B cell (primary cell): ENCODE measurements around the gene BHLHA15. TPM values are rescaled to one million over a fixed set of nuclear protein-coding genes. Genes with fewer than 3 reads are reported as not detected.

Experiments
- ATAC-seq: fragments of 200-7000 bp; cut with Tn5 transposase; one replicate; pipeline ENCODE4 v1.10.0; 2021; ENCODE audit warnings: low read depth, mild to moderate bottlenecking, moderate number of reproducible peaks, moderate library complexity
- CTCF ChIA-PET: fragments of 350-600 bp; sonication (Branson Sonifier 250); formaldehyde crosslinking; loops from one replicate; lab custom pipeline; 2021; ENCODE audit warnings: antibody characterized with exemption, inconsistent platforms; lab: Charles Lee
- POLR2A ChIA-PET: fragments of 350-600 bp; sonication (Branson Sonifier 250); formaldehyde crosslinking; loops from one replicate; lab custom pipeline; 2021; ENCODE audit warnings: antibody characterized with exemption; lab: Charles Lee
- DNase-seq: peaks from one replicate; pipeline ENCODE4 v3.0.0; 2013
- H2AFZ ChIP-seq: 2 replicates; pipeline ENCODE4 v1.6.1; 2012; ENCODE audit warnings: mild to moderate bottlenecking, low read depth, low read length; ENCODE audit not compliant: insufficient read depth, poor library complexity, severe bottlenecking
- H3K27ac ChIP-seq, 2 donors: 1 replicate in 1 of 2; 2 replicates in 1 of 2; pipeline ENCODE4 v1.5.1; 2012 to 2013; ENCODE audit warnings: low read length in 2 of 2, mild to moderate bottlenecking in 2 of 2, moderate library complexity in 1 of 2
- H3K27me3 ChIP-seq, 4 experiments: fragments of 200-600 bp in 1 of 4; sonication (generic) in 1 of 4; replicated peaks in 1 of 4; 1 replicate in 2 of 4; 2 replicates in 2 of 4; pipeline versions ENCODE4 v1.6.1 to v1.7.0; 2013 to 2016; ENCODE audit warnings: low read length in 3 of 4, mild to moderate bottlenecking in 2 of 4, mixed read lengths in 1 of 4, moderate library complexity in 1 of 4; ENCODE audit not compliant: insufficient read depth in 4 of 4, control insufficient read depth in 3 of 4; ENCODE audit errors: control extremely low read depth in 1 of 4
- H3K36me3 ChIP-seq, 2 experiments: replicated peaks in 1 of 2; 1 replicate in 1 of 2; 2 replicates in 1 of 2; pipeline versions ENCODE4 v1.6.1 to v1.7.1; 2013; ENCODE audit warnings: low read length in 1 of 2; ENCODE audit not compliant: insufficient read depth in 2 of 2, control insufficient read depth in 1 of 2; ENCODE audit errors: control extremely low read depth in 1 of 2, extremely low read depth in 1 of 2
- H3K4me1 ChIP-seq, 2 donors: fragments of 200-600 bp in 1 of 2; sonication (generic) in 1 of 2; 1 replicate in 1 of 2; 2 replicates in 1 of 2; pipeline versions ENCODE4 v1.5.1 to v1.6.1; 2013 to 2017; ENCODE audit warnings: low read length in 2 of 2; ENCODE audit not compliant: control insufficient read depth in 2 of 2, insufficient read depth in 2 of 2
- H3K4me2 ChIP-seq: replicated peaks from 2 replicates; pipeline ENCODE3; 2012; ENCODE audit warnings: mild to moderate bottlenecking, low read depth, low read length; ENCODE audit not compliant: poor library complexity, severe bottlenecking
- H3K4me3 ChIP-seq, 5 experiments: fragments of 200-600 bp in 1 of 5; sonication (generic) in 1 of 5; 1 replicate in 3 of 5; 2 replicates in 2 of 5; pipeline versions ENCODE4 v1.5.1 to v1.7.0; 2011 to 2016; ENCODE audit warnings: low read length in 4 of 5, mild to moderate bottlenecking in 4 of 5, low read depth in 2 of 5, control low read depth in 1 of 5, moderate library complexity in 1 of 5; ENCODE audit not compliant: insufficient read depth in 1 of 5; ENCODE audit errors: control extremely low read depth in 1 of 5, extremely low read depth in 1 of 5
- H3K79me2 ChIP-seq: fragments of 200-600 bp; sonication (generic); one replicate; pipeline ENCODE4 v1.6.0; 2016; ENCODE audit warnings: low read length; ENCODE audit not compliant: control insufficient read depth, insufficient read depth
- H3K9ac ChIP-seq: fragments of 200-600 bp; sonication (generic); 2 replicates; pipeline ENCODE4 v1.6.1; 2017; ENCODE audit warnings: mild to moderate bottlenecking, low read length, moderate library complexity
- H3K9me3 ChIP-seq, 3 donors: one replicate each; pipeline versions ENCODE4 v1.6.1 to v1.7.1; 2013; ENCODE audit warnings: low read length in 2 of 3; ENCODE audit not compliant: control insufficient read depth in 2 of 3, insufficient read depth in 1 of 3; ENCODE audit errors: control extremely low read depth in 1 of 3
- H4K20me1 ChIP-seq: 2 replicates; pipeline ENCODE4 v1.6.0; 2012; ENCODE audit warnings: mild to moderate bottlenecking, low read length; ENCODE audit not compliant: insufficient read depth, control insufficient read depth, poor library complexity, severe bottlenecking
- H3K27ac Mint-ChIP-seq: one replicate; pipeline ENCODE4 v1.8.0; 2021; ENCODE audit warnings: mixed read lengths
- H3K27me3 Mint-ChIP-seq: one replicate; pipeline ENCODE4 v1.8.0; 2021; ENCODE audit warnings: mixed read lengths
- H3K4me1 Mint-ChIP-seq: one replicate; pipeline ENCODE4 v1.8.0; 2021; ENCODE audit warnings: mixed read lengths
- H3K4me3 Mint-ChIP-seq: one replicate; pipeline ENCODE4 v1.8.0; 2021; ENCODE audit warnings: mixed read lengths
- H3K9me3 Mint-ChIP-seq: one replicate; pipeline ENCODE4 v1.8.0; 2022; ENCODE audit warnings: mixed read lengths; ENCODE audit not compliant: insufficient read depth
- EZH2 ChIP-seq: IDR thresholded peaks from 2 replicates; pipeline ENCODE4 v1.6.1; 2012; ENCODE audit warnings: borderline replicate concordance, low read depth, mild to moderate bottlenecking, moderate library complexity, low read length; ENCODE audit not compliant: insufficient read depth, poor library complexity, severe bottlenecking
- WGBS: methylation state at CpG from one replicate; pipeline ENCODE4 v1.1.5; 2013; ENCODE audit warnings: missing lambda C conversion rate; ENCODE audit not compliant: insufficient coverage; 5-methylcytosine and 5-hydroxymethylcytosine counted together
- intact Hi-C: fragments of 100-400 bp; cut with micrococcal nuclease; formaldehyde crosslinking; loops from one replicate; pipeline ENCODE4 v1.10.0; 2022
- polyA plus RNA-seq: library from polyadenylated mRNA; depleted of rRNA; stranded (reverse); fragments of >200 nt; gene quantifications from 2 replicates; pipeline ENCODE4 v1.2.3, GENCODE V29; 2012
- total RNA-seq, 2 donors: library from RNA; stranded (reverse); fragments of 120-200 nt in 1 of 2; gene quantifications; 1 replicate in 1 of 2; 2 replicates in 1 of 2; pipeline versions ENCODE4 v1.2.3 to v1.2.4, GENCODE V29; 2013 to 2022
- TF ChIP-seq, protein P1 (sequence below): fragments of 200-600 bp; IDR thresholded peaks from one replicate; pipeline ENCODE4 v1.8.0; 2022; ENCODE audit warnings: antibody characterized with exemption, mild to moderate bottlenecking

BHLHA15 gene
- total and polyA plus RNA-seq, 2 donors (not counting 1 experiment from before 2014, with no cell fraction given) = 0.74 to 2.2 TPM

DNA sequence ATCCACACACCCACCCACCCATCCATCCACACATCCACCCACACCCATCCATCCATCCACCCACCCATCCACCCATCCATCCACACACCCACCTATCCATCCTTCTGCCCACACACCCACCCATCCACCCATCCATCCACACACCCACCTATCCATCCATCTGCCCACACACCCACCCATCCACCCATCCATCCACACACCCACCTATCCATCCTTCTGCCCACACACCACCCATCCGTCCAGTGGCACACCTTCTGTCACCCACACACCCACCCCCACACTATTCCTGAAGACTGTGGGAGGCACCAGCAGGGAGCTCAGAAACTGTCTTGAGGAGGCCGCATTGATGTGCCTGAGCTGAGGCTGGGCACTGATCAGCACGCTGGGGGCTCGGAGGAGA lies 31.7 kb downstream of the BHLHA15 start:
- Mint-ChIP-seq H3K4me3 (no peak overlapping the region), H3K27me3 (no peaks in the 10 kb centered on the region), H3K27ac (no peak overlapping the region), H3K4me1 (no peaks in the 10 kb centered on the region), H3K9me3 (no peaks in the 10 kb centered on the region)
- Histone ChIP-seq H3K4me1 (no peaks in the 10 kb centered on the region), H3K9me3 (no peaks in the 10 kb centered on the region), H3K27ac (no peak overlapping the region), H3K79me2 (peaks cover 33% of the 10 kb centered on the region), H2AFZ (no peak overlapping the region), H3K27me3 (no peaks in the 10 kb centered on the region), H3K4me3 (no peak overlapping the region), H3K36me3 (peaks cover 0 to 59% of the 10 kb centered on the region in 2 experiments), H3K4me2 (no peak overlapping the region), H4K20me1 (peaks cover 53% of the 10 kb centered on the region), H3K9ac (no peak overlapping the region)
- ChIA-PET POLR2A (no interaction called here), CTCF (no interaction called here)
- intact Hi-C loops = no loop called here
- DNase-seq = no peak
- TF ChIP-seq EZH2 = no peak
- TF ChIP-seq, protein P1, sequence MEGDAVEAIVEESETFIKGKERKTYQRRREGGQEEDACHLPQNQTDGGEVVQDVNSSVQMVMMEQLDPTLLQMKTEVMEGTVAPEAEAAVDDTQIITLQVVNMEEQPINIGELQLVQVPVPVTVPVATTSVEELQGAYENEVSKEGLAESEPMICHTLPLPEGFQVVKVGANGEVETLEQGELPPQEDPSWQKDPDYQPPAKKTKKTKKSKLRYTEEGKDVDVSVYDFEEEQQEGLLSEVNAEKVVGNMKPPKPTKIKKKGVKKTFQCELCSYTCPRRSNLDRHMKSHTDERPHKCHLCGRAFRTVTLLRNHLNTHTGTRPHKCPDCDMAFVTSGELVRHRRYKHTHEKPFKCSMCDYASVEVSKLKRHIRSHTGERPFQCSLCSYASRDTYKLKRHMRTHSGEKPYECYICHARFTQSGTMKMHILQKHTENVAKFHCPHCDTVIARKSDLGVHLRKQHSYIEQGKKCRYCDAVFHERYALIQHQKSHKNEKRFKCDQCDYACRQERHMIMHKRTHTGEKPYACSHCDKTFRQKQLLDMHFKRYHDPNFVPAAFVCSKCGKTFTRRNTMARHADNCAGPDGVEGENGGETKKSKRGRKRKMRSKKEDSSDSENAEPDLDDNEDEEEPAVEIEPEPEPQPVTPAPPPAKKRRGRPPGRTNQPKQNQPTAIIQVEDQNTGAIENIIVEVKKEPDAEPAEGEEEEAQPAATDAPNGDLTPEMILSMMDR = no peak
- ATAC-seq = no peak
- 90% methylated on average over 1 of the region's 4 CpGs for WGBS

GRCh38 chr7:98244871-98245270 lies 33.6 kb downstream of the BHLHA15 start:
- DNase-seq (no peak), ATAC-seq (no peak)
- H3K4me1 Mint-ChIP-seq = peaks cover 8% of the 10 kb centered on the region
- intact Hi-C loops = no loop called here
- Histone ChIP-seq H3K9ac (no peak overlapping the region), H3K79me2 (peaks cover 49% of the 10 kb centered on the region), H3K27me3 (no peaks in the 10 kb centered on the region), H3K9me3 (no peaks in the 10 kb centered on the region), H3K4me1 (peaks cover 5 to 9% of the 10 kb centered on the region in 2 donors), H3K27ac (no peak overlapping the region), H4K20me1 (peaks cover 67% of the 10 kb centered on the region), H3K4me3 (no peak overlapping the region), H2AFZ (no peak overlapping the region), H3K36me3 (peaks cover 0 to 54% of the 10 kb centered on the region in 2 experiments), H3K4me2 (no peak overlapping the region)
- POLR2A ChIA-PET = no interaction called here
- H3K27ac Mint-ChIP-seq = no peak overlapping the region
- TF ChIP-seq, protein P1 = no peak
- TF ChIP-seq EZH2 = no peak
- no peak overlapping the region for H3K4me3 Mint-ChIP-seq
- WGBS = over 99% methylated on average over 12 of the region's 14 CpGs
- H3K27me3 Mint-ChIP-seq = no peaks in the 10 kb centered on the region
- H3K9me3 Mint-ChIP-seq = no peaks in the 10 kb centered on the region
- CTCF ChIA-PET = no interaction called here
